Immature natural killer cell (primary cell): ENCODE measurements around the gene RIMBP3C. TPM values are rescaled to one million over a fixed set of nuclear protein-coding genes. Genes with fewer than 3 reads are reported as not detected.
"Not testable (repeated sequence)": the region's sequence is repeated elsewhere in the genome, so short reads cannot be mapped to it uniquely, and the experiment has no call there.

Experiments
- DNase-seq, 3 donors: peaks; one replicate each; pipeline ENCODE4 v3.0.0; 2022; ENCODE audit warnings: mixed read lengths in 1 of 3
- H3K27ac Mint-ChIP-seq, 6 donors: one replicate each; pipeline ENCODE4 v1.8.0; 2020; ENCODE audit warnings: mixed read lengths in 6 of 6, mild to moderate bottlenecking in 5 of 6, inconsistent platforms in 4 of 6, moderate library complexity in 3 of 6
- H3K27me3 Mint-ChIP-seq, 3 donors: one replicate each; pipeline ENCODE4 v1.8.0; 2020 to 2021; ENCODE audit warnings: low read depth in 3 of 3, mild to moderate bottlenecking in 3 of 3, mixed read lengths in 3 of 3, moderate library complexity in 3 of 3, inconsistent platforms in 1 of 3
- H3K36me3 Mint-ChIP-seq, 3 donors: one replicate each; pipeline ENCODE4 v1.8.0; 2020; ENCODE audit warnings: mixed read lengths in 3 of 3, inconsistent platforms in 2 of 3, mild to moderate bottlenecking in 2 of 3
- H3K4me1 Mint-ChIP-seq, 2 donors: one replicate each; pipeline ENCODE4 v1.8.0; 2020; ENCODE audit warnings: inconsistent platforms in 2 of 2, mild to moderate bottlenecking in 2 of 2, mixed read lengths in 2 of 2, moderate library complexity in 1 of 2
- H3K4me3 Mint-ChIP-seq, 5 donors: one replicate each; pipeline ENCODE4 v1.8.0; 2020; ENCODE audit warnings: mild to moderate bottlenecking in 5 of 5, mixed read lengths in 5 of 5, inconsistent platforms in 3 of 5, moderate library complexity in 3 of 5
- H3K9me3 Mint-ChIP-seq, 6 donors: one replicate each; pipeline ENCODE4 v1.8.0; 2020; ENCODE audit warnings: mild to moderate bottlenecking in 6 of 6, mixed read lengths in 6 of 6, inconsistent platforms in 4 of 6, moderate library complexity in 3 of 6
- polyA plus RNA-seq, 3 donors: library from polyadenylated mRNA; unstranded; fragments of 300-500 nt; fragmentation: Illumina TruSeq; gene quantifications; one replicate each; pipeline ENCODE4 v1.2.3, GENCODE V29; 2021

RIMBP3C gene
- polyA plus RNA-seq, 3 donors from 2014 or later, result 0.16 to 0.53 TPM; not detected in 1

DNA sequence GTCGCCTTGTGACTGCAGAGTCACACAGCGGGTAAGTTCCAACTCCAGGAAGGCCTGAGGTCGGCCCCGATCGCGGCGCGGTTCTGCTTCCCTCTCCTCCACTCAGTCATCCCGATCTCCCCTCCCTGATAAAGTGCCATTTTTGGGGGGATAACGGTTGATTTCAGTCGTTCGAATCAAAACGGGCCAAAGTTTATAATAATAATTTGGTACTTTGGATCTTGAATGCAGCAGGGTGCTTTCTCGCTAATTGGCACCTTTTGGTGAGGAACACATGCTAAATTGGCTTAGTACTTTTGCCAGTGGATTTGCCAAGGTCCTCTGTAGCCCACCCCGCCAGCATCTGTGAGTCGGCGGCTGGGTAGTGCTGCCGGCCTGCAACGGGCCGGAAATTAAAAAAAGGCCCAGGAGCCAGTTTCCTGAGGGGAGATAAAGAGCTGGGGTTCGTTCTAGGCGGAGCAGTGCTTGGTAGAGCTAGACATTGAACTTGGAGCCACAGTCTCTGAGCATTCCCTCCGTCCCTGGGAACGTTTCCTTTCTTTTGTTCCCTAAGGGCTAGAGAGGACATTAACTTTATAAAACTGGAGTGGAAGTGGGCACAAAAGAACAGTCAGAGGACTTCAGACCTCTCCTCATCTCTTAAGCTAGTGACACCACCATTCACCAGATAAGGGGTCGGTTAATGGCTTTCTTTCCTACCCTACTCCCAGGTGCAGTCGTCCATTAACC lies 17.2 kb upstream of the RIMBP3C start:
- peaks cover 52 to 55% of the 10 kb centered on the region in 2 donors for H3K4me1 Mint-ChIP-seq
- H3K36me3 Mint-ChIP-seq, result peaks cover 0 to 3% (median 0%) of the 10 kb centered on the region in 3 donors
- peak overlapping the region; percentile 88 to 95 (median 93) for H3K27ac Mint-ChIP-seq
- peak overlapping the region; percentile 85 to 92 (median 90) for H3K4me3 Mint-ChIP-seq
- peak in 2 of 3 donors; percentile 13 to 15 for DNase-seq
- H3K27me3 Mint-ChIP-seq, result no peaks in the 10 kb centered on the region
- H3K9me3 Mint-ChIP-seq, result no peaks in the 10 kb centered on the region

DNA sequence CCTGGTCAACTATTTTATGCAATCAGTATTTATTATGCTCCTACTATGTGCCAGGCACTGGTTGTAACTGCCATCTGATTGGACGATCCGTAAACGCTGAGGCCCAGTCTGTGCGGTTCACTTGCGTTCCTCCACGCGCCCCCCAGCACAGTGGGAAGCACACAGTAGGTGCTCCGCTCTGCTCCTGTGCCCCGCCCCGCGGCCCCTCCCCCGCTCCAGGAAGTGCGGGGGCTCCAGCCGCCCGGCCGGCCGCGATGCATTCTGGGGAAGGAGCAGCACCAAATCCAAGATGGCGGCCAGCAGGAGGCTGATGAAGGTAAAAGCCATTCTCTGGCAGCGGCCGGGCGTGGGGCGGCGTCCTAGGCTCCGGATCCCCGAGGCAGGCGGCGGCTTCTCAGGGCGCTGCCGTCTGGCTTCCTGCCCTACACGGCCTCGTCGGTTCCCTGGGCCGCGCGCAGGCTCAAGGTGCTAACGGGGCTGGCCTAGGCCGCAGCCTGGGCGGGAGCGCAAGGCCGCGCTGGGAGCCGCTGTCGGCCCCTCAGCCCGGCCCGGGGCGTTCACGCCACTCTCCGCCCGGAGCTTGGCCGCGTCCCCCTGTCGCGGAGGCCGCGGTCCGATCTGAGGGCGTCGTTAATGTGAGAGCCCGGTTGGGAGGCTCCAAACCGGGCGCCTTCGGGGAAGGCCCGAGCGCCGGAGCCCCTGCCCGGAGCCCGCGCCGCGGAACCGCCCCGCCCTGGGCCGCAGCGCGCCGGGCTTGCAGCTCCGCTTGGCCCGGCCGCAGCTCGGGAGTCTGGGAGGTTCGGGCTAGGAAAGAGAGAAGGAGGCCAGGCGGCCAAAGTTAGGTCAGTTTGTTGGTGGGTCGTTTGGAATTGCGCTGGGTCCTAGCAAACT lies 16.4 kb upstream of the RIMBP3C start, which contains the start of gene UBE2L3:
Gene UBE2L3 (plus strand): TSS at position 259 of the 891 bp plus-strand sequence. CDS start 31 bp downstream, at position 290.
- Mint-ChIP-seq H3K27ac (peak within 1 kb of the TSS; percentile 88 to 95 (median 93)), H3K36me3 (no peaks in the 10 kb centered on the region), H3K4me1 (peaks cover 46 to 47% of the 10 kb centered on the region in 2 donors), H3K9me3 (no peaks in the 10 kb centered on the region), H3K27me3 (no peaks in the 10 kb centered on the region), H3K4me3 (peak within 1 kb of the TSS; percentile 85 to 92 (median 90))
- peak; percentile 82 to 83 (median 83) for DNase-seq

DNA sequence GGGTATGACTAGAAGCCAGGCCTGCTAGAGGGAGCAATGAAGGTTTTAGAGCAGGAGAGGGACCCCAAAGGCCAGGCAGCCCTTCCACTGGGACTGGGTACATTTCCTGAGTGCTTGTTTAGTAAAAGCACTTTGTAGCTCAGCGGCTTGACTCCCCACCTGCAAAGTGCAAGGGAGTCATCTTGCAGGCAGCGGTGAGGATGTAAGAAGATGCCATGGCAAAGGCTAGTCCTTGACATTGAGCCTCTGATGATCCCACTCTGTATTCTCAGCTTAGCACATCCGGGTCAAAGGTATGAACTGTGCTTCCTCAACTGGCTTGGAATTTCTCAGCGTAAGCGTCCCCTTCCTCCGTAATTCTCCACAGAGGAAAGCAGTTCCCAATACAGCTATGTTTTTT lies 13.2 kb upstream of the RIMBP3C start:
- H3K9me3 Mint-ChIP-seq, result no peaks in the 10 kb centered on the region
- H3K36me3 Mint-ChIP-seq, result no peaks in the 10 kb centered on the region
- no peak for DNase-seq
- peaks cover 14 to 16% of the 10 kb centered on the region in 2 donors for H3K4me1 Mint-ChIP-seq
- H3K4me3 Mint-ChIP-seq, result peak overlapping the region in 1 of 5 donors; percentile 21
- no peak overlapping the region for H3K27ac Mint-ChIP-seq
- peaks cover 0 to 2% (median 0%) of the 10 kb centered on the region in 3 donors for H3K27me3 Mint-ChIP-seq

DNA sequence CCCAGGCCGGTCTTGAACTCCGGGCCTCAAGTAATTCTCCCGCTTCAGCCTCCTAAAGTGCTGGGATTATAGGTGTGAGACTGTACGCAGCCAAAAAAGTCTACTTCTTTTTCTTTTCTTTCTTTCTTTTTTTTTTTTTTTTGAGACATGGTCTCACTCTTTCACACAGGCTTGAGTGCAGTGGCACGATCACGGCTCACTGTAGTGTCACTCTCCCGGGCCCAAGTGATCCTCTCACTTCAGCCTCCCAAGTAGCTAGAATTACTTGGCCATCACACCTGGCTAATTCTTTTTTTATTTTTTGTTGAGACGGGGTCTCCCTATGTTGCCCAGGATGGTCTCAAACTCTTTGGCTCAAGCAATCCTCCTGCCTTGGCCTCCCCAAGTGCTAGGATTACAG lies 12.7 kb upstream of the RIMBP3C start:
- H3K4me1 Mint-ChIP-seq, result peaks cover 9 to 11% of the 10 kb centered on the region in 2 donors
- peaks cover 0 to 2% (median 0%) of the 10 kb centered on the region in 3 donors for H3K27me3 Mint-ChIP-seq
- H3K27ac Mint-ChIP-seq, result no peak overlapping the region
- no peak for DNase-seq
- no peaks in the 10 kb centered on the region for H3K9me3 Mint-ChIP-seq
- no peaks in the 10 kb centered on the region for H3K36me3 Mint-ChIP-seq
- no peak overlapping the region for H3K4me3 Mint-ChIP-seq

DNA sequence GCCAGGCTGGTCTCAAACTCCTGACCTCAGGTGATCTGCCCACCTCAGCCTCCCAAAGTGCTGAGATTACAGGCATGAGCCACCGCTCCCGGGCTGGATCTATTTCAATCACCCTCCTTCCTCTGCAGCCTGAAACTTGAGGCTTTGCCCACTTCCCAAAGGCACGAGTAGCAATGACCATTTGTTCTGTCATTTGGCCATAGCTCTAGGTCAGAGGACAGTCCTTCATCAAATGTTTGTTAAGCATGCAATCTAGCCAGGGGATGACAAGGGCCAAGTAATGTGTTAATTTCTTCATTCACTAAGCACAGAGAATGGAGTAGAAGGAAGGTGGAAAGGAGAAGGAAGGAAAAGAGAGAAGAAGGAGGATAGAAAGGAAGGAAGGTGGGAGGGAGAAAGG lies 9.4 kb upstream of the RIMBP3C start:
- not testable (repeated sequence) for H3K4me1 Mint-ChIP-seq, DNase-seq, H3K9me3 Mint-ChIP-seq, H3K4me3 Mint-ChIP-seq, H3K27me3 Mint-ChIP-seq, H3K36me3 Mint-ChIP-seq
- H3K27ac Mint-ChIP-seq, result peak overlapping the region in 1 of 6 donors; percentile 47

DNA sequence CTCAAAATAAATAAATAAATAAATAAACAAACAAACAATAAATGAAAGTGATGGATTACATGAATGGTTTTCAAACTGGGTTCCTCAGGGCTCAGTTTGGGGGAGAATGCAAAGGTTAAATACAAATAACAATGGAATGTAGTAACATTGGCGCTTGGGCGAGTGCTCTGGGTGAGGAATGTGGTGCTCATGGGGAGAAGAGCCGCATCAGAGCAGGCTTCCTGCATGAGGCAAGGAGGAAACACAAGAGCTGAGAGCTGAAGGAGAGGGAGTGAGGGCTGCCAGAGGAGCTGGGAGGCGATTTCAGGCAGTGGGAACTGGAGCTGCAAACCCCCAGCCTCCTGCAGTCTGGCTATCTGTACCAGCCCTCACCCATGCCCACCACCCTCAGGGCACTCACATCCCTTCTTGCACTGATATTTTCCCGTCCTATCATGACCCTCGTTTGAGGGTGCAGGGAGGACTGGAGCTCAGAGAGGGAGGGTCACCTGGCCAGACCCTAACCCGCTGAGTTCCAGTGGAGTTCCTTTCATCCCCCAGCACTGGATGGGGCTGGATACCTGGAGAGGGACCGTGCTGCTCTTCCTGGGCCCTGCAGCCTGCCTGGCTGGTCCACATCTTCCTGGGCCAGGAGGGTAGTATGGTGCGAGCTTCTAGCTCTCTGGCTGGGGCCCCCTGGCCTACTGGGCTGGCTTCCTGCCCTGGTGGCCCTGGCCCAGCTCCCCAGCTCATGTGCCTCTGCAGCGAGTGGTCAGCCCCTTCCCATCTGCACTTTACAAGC lies 8.3 kb upstream of the RIMBP3C start:
- not testable (repeated sequence) for H3K9me3 Mint-ChIP-seq, H3K27ac Mint-ChIP-seq, DNase-seq, H3K36me3 Mint-ChIP-seq, H3K27me3 Mint-ChIP-seq, H3K4me1 Mint-ChIP-seq, H3K4me3 Mint-ChIP-seq

DNA sequence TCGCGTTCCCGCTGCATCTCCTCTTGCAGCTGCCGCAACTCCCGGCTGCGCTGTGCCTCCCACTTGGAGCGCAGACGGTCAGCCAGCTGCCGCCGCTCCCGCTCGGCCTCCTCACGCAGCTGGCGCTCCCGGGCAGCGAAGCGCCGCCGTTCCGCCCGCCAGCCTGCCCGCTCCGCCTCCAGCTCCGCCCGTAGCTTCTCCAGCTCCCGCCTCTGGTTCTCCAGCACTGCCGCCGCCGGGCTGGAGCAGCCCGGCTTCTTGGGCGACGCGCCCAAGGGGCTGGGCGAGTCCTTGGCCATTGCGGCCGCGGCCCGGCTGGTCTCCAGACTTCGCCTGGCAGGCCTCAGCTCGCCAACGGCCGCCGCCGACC lies 598 bp downstream of the RIMBP3C start:
- not testable (repeated sequence) for H3K9me3 Mint-ChIP-seq, H3K36me3 Mint-ChIP-seq, H3K27me3 Mint-ChIP-seq, H3K4me3 Mint-ChIP-seq, H3K4me1 Mint-ChIP-seq, DNase-seq, H3K27ac Mint-ChIP-seq

DNA sequence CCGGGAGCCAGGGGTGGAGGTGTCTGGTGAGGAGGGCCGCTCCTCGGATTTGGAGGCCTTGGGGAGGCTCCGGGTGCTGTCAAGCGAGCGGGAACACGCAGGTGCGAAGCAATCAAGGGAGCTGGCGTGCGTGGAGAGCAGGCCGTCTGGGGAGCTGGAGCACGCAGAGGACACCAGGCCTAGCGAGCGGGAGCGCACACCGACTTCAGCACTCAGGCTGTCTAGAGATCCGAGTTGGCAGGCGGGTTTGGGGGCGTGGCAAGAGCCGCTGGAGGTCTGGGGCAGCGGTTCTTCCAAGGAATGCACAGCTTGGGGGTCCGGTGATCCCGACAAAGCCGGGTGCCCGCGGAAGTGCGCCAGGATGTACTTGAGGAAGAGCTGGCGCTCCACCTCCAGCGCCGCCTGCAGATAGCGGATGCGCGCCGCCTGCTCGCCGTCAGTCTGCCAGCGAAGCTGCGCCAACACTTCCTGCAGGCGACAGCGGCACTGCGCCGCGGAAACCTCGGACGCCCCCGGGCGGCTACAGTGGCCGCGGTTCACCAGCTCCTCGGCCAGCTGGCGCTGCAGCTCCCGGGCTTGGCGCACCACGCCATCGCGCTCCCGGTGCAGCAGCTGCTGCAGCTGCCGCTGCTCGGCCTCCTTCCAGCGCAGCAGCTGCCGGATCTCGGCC lies 1.1 kb downstream of the RIMBP3C start:
- not testable (repeated sequence) for H3K4me1 Mint-ChIP-seq, H3K9me3 Mint-ChIP-seq, H3K27ac Mint-ChIP-seq, H3K36me3 Mint-ChIP-seq, H3K4me3 Mint-ChIP-seq, H3K27me3 Mint-ChIP-seq, DNase-seq

DNA sequence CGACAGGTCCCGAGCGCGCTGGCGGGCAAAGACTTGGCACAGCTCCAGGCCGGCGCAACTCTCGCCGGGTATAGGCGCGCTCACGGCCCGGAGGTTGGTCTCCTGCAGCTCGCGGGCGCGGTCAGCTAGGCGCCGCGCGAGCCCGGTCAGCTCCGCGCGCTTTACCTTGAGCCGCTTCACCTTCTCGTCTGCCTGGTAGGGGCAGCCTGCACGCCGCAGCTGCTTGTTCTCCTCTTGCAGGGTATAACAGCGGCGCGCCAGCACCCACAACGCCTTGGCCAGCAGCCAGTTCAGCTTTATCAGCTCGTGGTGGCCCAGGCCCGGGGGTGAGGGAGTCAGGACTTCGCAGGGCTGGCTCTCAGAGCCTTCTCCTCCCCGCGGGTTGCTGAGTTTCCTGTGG lies 1.7 kb downstream of the RIMBP3C start:
- H3K36me3 Mint-ChIP-seq, H3K4me3 Mint-ChIP-seq, H3K27ac Mint-ChIP-seq, H3K9me3 Mint-ChIP-seq, H3K4me1 Mint-ChIP-seq, DNase-seq, H3K27me3 Mint-ChIP-seq: not testable (repeated sequence)

DNA sequence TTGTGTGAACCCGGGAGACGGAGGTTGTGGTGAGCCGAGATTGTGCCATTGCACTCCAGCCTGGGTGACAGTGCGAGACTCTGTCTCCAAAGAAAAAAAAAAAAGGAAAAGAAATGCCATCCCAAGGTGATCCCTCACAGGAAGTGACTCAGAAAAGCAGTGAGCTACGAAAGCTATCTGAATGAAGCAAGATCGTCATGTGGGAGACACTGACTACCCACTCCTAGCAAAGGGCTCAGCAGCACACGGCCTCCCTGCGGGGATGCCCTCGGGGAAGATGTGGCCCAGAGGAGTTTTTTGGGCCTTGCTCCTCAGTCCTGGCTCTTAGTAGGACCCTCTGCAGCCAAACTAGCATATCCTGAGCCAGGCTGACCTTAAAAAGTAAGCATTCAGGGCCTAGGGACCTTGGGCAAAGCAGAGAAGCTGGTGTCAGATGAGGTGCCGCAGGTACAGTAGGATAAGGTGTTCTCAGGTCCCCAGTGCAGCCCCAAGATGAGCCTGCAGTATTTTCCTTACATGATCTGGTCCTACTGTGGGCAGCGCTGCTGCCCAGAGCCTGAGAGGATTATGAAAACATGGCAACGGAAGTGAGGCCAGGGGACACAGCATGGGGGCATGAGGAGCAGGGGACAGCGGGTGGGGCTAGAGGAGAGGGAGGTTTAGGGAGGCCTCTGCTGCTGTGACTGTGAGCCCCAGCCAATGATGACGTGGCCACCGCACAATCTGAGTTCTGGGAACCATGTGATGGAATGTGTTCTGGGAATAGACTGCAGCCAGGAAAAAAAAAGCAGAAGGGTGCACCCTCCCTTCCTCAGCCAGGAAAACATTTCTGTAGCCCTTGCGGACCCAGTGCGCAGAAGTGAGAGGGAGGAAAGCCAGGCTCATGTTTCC lies 6.6 kb downstream of the RIMBP3C start:
- H3K27me3 Mint-ChIP-seq, H3K4me3 Mint-ChIP-seq, DNase-seq, H3K36me3 Mint-ChIP-seq, H3K4me1 Mint-ChIP-seq, H3K9me3 Mint-ChIP-seq, H3K27ac Mint-ChIP-seq: not testable (repeated sequence)

DNA sequence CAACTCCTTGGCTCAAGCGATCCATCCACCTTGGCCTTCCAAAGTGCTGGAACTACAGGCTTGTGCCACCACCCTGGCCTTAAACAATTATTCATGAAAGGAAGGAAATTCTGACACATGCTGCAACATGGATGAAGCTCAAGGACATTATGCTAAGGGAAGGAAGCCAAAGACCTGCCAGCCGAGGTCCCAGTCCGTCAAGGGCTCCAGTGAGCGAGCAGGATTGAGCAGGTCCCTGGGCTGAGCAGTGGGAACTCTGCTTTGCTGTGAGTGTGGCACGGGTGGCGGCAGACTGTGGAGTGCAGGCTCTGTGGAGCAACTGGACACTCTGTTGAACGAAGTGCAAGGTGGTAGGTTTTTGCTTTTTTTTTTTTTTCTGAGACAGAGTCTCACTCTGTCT lies 11.4 kb downstream of the RIMBP3C start:
- H3K27ac Mint-ChIP-seq, H3K4me1 Mint-ChIP-seq, H3K36me3 Mint-ChIP-seq, H3K4me3 Mint-ChIP-seq, H3K27me3 Mint-ChIP-seq, DNase-seq, H3K9me3 Mint-ChIP-seq: not testable (repeated sequence)

DNA sequence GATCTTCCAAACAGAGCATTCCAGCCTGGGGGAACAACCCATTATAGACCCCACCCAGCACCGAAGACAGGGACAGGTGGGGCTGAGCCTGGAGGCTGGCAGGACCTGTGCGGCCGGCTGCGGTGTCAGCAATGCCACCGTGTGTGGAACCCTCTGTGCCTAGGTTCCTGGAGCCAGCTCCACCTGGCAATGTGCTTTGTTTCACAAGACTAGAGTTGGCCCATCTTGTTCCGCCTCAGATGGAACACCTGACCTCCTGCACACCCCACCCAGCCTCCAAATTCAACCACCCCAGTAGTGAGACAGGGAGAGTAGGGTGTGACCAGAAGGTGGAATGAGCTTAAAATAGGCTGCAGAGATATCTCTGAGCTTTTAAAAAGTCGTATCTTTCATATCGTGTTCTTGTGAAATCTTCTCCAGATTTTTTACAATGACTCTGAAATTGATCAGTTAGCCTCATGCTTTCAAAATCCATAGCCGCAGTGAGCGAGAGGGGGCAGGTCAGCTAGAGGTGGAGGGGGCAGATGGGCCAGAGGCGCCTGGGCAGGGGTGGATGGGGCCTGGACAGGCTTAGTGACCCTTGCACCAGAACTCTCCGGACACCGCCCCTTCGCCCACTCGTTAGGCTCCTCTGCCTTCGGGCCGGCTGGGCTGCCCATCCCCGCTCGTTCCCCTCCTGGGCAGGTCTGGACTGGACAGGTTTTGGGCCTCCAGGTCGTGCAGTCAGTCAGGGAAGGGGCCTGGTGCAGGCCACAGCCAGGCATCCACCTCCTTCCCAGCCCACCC lies 18.2 kb downstream of the RIMBP3C start:
- not testable (repeated sequence) for H3K27ac Mint-ChIP-seq, H3K4me3 Mint-ChIP-seq, H3K4me1 Mint-ChIP-seq, H3K27me3 Mint-ChIP-seq, DNase-seq, H3K36me3 Mint-ChIP-seq, H3K9me3 Mint-ChIP-seq
